Thyroid gland (tissue), 4 donors: Measurements from ENCODE around the gene LAMA1.

Source experiments
- POLR2A ChIP-seq, 2 donors: fragments of 450-650 bp; IDR thresholded peaks; one replicate each; pipeline ENCODE4 v1.6.1; 2017; ENCODE audit warnings: antibody characterized with exemption in 2 of 2, mild to moderate bottlenecking in 2 of 2, moderate library complexity in 1 of 2
- TF ChIP-seq, protein P1 (sequence below), 6 experiments: fragments of 200-600 bp in 3 of 6; fragments of 450-650 bp in 3 of 6; sonication (generic) in 3 of 6; IDR thresholded peaks; one replicate each; pipeline ENCODE4 v1.5.1; 2016 to 2019; ENCODE audit warnings: antibody characterized with exemption in 6 of 6, mild to moderate bottlenecking in 2 of 6, inconsistent platforms in 1 of 6, moderate library complexity in 1 of 6

DNA sequence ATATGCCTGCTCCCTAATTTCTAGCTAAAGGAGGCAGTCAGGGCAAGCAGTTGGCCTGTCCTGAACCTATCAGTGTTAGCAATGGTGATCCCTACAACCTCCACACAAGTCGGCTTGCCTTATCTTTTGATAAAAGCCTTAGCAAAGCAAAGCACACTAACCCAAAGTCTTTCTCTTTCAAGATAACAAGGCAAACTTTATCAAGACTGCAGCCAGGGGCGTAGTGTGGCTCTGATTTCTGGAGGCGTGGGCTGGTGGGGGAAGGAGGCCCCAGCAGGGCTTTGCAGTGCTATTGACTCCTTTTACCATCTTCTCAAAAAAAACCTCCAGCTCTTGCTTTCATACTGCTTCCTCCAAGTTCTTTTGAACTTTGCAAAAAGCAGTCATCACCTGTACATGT is 40.2 kb upstream of the LAMA1 start:
- TF ChIP-seq, protein P1, sequence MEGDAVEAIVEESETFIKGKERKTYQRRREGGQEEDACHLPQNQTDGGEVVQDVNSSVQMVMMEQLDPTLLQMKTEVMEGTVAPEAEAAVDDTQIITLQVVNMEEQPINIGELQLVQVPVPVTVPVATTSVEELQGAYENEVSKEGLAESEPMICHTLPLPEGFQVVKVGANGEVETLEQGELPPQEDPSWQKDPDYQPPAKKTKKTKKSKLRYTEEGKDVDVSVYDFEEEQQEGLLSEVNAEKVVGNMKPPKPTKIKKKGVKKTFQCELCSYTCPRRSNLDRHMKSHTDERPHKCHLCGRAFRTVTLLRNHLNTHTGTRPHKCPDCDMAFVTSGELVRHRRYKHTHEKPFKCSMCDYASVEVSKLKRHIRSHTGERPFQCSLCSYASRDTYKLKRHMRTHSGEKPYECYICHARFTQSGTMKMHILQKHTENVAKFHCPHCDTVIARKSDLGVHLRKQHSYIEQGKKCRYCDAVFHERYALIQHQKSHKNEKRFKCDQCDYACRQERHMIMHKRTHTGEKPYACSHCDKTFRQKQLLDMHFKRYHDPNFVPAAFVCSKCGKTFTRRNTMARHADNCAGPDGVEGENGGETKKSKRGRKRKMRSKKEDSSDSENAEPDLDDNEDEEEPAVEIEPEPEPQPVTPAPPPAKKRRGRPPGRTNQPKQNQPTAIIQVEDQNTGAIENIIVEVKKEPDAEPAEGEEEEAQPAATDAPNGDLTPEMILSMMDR (IDR thresholded peaks at IDR 0.05), result no peak
- no peak for TF ChIP-seq POLR2A (IDR thresholded peaks at IDR 0.05)
